Central memory CD4-positive, alpha-beta T cell (primary cell): Measurements from ENCODE around the gene BRD7.

Source experiments
- DNase-seq: peaks from one replicate; pipeline ENCODE4 v3.0.0; 2022

The BRD7 gene

GRCh38 chr16:50388496-50388895, 19.7 kb upstream of the BRD7 start:
- DNase-seq = no peak

DNA sequence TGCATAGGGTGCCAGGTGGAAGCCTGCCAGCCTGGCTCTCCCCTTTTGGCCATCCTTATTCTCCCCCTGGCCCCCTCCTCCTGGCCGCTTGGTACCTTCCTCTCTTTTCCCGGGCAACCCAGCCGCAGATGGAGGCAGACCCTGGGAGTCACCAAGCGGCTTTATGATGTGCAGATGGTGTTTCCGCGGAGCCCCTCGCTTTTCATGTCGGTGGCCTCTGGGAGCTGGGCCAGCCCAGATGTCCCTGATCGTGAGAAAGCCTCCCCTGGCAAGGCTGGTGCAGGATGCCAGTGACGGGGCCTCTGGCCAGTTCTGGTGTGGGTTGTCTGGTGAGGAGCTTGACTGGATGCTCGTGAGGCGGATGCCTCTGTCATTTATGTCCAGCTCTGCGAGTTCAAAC, 18.0 kb upstream of the BRD7 start:
- no peak for DNase-seq

GRCh38 chr16:50386139-50386538, 17.4 kb upstream of the BRD7 start:
- no peak for DNase-seq

GRCh38 chr16:50384500-50385135, 15.8 kb upstream of the BRD7 start:
- DNase-seq = no peak

GRCh38 chr16:50381679-50382440, 13.1 kb upstream of the BRD7 start:
- DNase-seq = no peak

GRCh38 chr16:50378417-50378816, 9.6 kb upstream of the BRD7 start:
- no peak for DNase-seq

DNA sequence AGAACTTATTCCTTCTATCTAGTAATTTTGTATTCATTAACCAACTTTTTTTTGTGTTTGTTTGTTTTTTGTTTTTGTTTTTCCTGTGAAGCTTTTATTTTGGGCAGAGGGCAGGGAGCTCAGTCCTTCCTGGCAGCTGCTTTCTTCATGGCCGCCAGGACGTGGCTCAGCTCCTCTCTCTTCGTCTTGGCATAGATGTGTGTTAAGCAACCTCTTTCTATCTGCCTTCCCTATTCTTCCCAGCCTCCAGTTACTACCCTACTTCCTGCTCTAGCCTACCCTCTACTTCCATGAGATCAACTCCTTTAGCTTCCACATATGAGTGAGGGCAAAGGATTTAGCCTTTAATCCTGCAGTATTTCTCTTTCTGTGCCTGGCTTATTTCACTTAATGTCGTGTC, 8.2 kb upstream of the BRD7 start:
- DNase-seq = no peak

DNA sequence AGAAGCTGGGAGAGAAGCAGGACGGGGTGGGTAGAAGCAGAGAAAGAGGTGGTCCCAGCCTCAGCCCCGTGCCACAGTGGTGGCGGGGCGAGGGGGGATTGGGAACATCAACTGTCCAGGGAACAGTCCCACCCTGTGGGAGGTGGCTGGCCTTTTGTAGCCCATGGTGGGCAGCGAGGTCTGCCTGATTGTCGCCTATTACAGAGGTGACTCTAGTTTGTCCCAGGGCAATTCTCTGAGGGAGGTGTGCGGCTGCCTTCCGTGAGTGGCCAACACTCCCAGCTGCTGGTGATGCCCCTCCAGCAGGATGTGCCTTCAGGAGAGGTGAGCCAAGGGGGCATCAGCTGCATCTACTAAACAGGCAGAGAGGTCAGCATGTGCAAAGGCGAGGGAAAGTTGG, 5.0 kb upstream of the BRD7 start:
- no peak for DNase-seq

GRCh38 chr16:50373345-50373701, 4.5 kb upstream of the BRD7 start:
- DNase-seq = no peak

- no peak for DNase-seq
Measured at GRCh38 chr16:50372611-50373344, 4.0 kb upstream of the BRD7 start.

DNA sequence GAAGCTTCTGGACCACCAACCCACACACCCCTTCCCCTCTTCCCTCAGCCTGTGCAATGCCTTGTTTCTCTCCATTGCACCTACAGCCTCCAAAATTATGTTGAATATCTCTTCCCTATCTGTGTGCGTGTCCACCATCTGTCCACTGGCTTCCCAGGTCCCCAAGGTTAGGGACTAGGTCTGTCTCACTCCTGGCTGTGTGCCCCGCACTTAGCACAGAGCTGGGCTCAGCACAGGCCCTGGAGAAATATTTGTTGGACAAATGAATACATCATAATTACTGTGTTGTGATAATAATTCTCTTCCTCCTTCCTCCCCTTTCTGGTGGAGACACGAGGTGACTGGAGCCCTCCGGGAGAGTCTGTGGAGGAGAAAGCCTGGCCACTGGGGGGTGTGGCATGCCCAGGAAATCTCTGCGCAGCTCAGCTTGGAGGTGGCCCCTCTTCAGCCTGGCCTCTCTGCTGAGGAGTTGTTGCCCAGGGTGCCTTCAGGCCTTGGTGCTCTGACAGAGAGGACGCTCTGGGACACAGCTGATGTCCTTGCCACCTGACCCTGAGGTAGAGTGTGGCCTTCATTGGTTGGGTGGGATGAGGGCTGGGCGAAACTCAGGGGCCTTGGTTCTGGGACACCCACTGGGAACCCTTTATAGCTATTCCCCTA, 3.3 kb upstream of the BRD7 start:
- DNase-seq = no peak

DNA sequence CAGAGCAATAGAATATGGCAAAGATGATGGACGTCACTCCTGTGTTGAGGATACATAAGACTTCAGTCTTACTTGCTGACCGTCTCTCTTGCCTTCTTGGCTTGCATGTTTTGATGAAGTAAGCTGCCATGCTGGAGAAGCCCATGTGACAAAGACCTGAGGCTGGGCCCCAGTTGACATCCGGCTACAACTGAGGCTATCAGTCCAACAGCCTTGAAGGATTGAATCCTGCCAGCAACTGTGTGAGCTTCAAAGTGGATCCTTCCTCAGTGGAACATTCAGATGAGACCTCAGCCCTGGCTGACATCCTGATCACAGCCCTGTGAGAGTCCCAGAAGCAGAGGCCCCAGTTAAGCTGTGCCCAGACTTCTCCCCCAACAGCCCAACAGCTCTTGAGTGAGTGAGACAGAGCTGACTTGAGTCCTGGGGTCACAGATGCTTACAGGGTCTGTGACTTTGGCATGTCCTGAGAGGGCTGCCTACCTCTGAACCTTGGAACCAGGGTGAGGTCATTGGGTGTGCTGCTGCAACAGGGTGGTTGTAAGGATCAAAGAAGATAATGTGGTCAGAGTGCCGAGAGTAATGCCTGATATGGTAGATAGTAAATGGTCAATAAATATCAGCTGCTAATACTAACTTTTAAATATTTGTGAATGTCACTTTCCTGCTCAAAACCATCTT, 2.4 kb upstream of the BRD7 start:
- no peak for DNase-seq

DNA sequence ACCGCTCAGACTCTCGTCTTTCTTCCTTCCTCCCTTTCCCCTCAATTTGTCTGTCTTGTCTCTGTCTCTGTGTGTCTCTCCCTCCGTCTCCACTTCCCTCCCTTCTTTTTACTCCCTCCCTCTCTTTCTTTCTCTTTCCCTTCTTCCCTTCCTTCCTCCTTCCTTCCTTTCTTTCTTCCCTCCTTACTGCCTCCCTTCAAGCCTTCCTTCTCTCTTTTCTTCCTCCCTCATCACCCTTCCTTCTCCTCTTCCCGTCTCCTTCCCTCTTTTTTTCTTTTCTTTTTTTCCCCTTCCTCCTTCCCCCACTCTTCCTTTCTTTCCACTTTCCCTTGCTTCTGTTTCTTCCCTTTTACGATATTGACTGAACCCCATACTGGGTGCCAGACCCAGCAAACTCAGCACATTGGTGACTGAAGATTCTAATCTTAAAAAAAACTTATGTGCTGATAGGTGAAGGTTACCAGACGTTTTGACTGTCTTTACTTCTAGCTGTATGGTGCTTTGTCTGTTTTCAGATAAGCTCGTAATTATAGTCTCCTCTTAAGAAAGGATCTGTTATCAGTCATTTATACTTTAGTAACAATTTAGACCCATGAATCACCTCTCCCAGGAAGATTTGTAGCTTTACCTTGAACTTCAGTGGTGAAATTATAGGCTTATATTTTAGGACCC, 481 bp upstream of the BRD7 start:
- no peak for DNase-seq

DNA sequence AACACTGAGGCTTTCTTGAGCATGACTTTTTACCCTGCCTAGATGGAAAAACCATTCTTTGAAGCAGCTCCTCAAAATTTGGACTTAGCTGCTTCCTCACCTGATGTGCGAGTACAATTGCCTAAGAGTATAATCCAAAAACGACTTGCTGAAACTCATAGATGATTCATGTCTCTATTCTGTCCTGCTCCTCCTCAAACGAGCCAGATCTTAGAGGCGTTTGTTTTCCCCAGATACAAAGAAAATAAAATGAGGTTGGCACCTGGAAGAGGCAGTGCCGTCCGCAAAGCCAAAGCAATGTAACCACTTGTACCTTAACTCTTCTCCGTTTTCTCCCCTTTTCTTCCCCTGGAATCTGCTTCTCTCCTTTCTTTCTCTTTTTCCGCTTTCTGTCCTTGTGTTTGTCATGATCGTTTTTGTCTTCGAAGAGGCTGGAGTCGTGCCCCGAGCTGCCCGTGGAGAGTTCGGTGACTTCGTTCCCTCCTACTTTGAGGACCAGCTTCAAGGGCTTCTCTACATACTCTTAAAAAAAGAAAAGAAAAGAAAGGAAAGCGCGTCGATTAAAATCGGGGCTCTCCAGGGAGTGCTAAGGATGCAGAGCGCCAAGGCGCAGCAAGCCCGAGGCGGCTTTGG, 895 bp downstream of the BRD7 start:
- no peak for DNase-seq

- no peak for DNase-seq
Measured at GRCh38 chr16:50365791-50366575, 2.8 kb downstream of the BRD7 start.

GRCh38 chr16:50363656-50364055, 5.1 kb downstream of the BRD7 start:
- DNase-seq = no peak

GRCh38 chr16:50360779-50361178, 8.0 kb downstream of the BRD7 start:
- DNase-seq = no peak

DNA sequence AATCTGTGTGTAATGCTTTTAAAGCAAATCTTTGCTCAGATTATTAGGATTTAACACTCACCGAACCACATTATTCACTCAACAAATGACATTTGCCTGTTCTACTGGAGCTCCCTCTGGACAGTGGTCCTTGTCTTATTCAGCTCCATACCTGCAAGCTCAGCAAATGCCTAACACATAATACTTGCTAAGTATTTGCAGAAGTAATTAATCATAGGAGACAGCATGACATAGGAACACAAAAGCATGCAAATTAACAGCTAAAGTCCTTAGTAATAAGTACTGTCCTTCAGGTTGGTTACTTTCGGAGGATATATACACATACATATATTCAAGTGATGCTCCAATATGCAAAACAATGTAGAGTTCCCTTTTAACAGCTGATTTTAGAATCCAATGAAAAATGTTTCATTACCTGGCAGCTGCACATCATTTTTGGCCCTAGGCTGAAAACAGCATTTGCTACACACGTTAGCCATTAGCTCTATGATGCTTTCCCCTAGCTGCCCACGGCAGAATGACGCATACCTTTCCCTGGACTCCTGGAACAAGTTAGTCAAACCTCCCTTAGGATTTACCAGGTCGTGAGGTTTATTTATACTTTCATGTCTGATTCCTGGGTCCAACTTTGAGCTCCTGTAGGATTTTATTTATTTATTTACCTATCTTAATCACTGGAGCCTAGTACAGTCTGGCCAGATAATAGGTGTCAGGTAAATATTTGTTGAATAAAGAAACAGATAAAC, 8.6 kb downstream of the BRD7 start:
- DNase-seq = no peak

GRCh38 chr16:50359626-50360025, 9.2 kb downstream of the BRD7 start:
- no peak for DNase-seq
